HG03520 (cell line): Measurements from ENCODE around the gene ANGPTL5.
"Not testable (repeated sequence)": the region's sequence is repeated elsewhere in the genome, so short reads cannot be mapped to it uniquely, and the experiment has no call there.

ENCODE experiments used
- ATAC-seq: cut with Tn5 transposase; IDR thresholded peaks from one replicate; pipeline ENCODE4 v1.9.1; 2021; ENCODE audit warnings: mild to moderate bottlenecking, moderate library complexity; ENCODE audit not compliant: unreplicated experiment

Gene ANGPTL5

GRCh38 chr11:101889767-101890166, 26.6 kb downstream of the ANGPTL5 start:
- no peak for ATAC-seq

GRCh38 chr11:101885631-101886030, 30.7 kb downstream of the ANGPTL5 start:
- ATAC-seq = no peak

GRCh38 chr11:101881586-101881985, 34.7 kb downstream of the ANGPTL5 start:
- no peak for ATAC-seq

GRCh38 chr11:101880222-101880621, 36.1 kb downstream of the ANGPTL5 start:
- no peak for ATAC-seq

GRCh38 chr11:101872171-101872882, 44.0 kb downstream of the ANGPTL5 start:
- ATAC-seq = no peak

GRCh38 chr11:101870510-101870909, 45.8 kb downstream of the ANGPTL5 start:
- no peak for ATAC-seq

GRCh38 chr11:101867951-101868350, 48.4 kb downstream of the ANGPTL5 start:
- no peak for ATAC-seq

- ATAC-seq = no peak
Measured at GRCh38 chr11:101866619-101867491, 49.5 kb downstream of the ANGPTL5 start.

GRCh38 chr11:101864098-101864497, 52.2 kb downstream of the ANGPTL5 start:
- ATAC-seq = no peak

- no peak for ATAC-seq
Measured at GRCh38 chr11:101863361-101863760, 53.0 kb downstream of the ANGPTL5 start.

GRCh38 chr11:101862391-101863233, 53.7 kb downstream of the ANGPTL5 start:
- ATAC-seq = no peak

GRCh38 chr11:101860696-101861427, 55.5 kb downstream of the ANGPTL5 start:
- ATAC-seq = peak; percentile 91

GRCh38 chr11:101852260-101852659, 64.1 kb downstream of the ANGPTL5 start:
- not testable (repeated sequence) for ATAC-seq

GRCh38 chr11:101848262-101848661, 68.1 kb downstream of the ANGPTL5 start:
- no peak for ATAC-seq

- ATAC-seq = no peak
Measured at GRCh38 chr11:101844608-101845007, 71.7 kb downstream of the ANGPTL5 start.

- no peak for ATAC-seq
Measured at GRCh38 chr11:101840704-101841103, 75.6 kb downstream of the ANGPTL5 start.
